Stimulated activated CD4-positive, alpha-beta T cell treated with anti-CD3 and anti-CD28 coated beads, TNF-alpha, amount 100 ng/mL, for 48 hours (primary cell): Measurements from ENCODE around the gene USP17L29.
"Not testable (repeated sequence)": the region's sequence is repeated elsewhere in the genome, so short reads cannot be mapped to it uniquely, and the experiment has no call there.

Source experiments
- DNase-seq, 3 donors: peaks; one replicate each; pipeline ENCODE4 v3.0.0-alpha.2; 2020; ENCODE audit warnings: low read depth in 3 of 3

The USP17L29 gene

GRCh38 chr4:9353338-9353737 is at the start of gene USP17L29:
Gene USP17L29, plus strand, starts transcription at chr4:9353638. Its CDS starts 0 bp downstream, at chr4:9353638.
- DNase-seq, result not testable (repeated sequence)

GRCh38 chr4:9324191-9324590 is 29.2 kb upstream of the USP17L29 start:
- not testable (repeated sequence) for DNase-seq

GRCh38 chr4:9324865-9325264 is 28.6 kb upstream of the USP17L29 start, which contains the start of gene USP17L24:
Gene USP17L24, plus strand, starts transcription at chr4:9325165. Its CDS starts 0 bp downstream, at chr4:9325165.
- DNase-seq, result not testable (repeated sequence)

- not testable (repeated sequence) for DNase-seq
Observed at GRCh38 chr4:9329611-9330010, 23.8 kb upstream of the USP17L29 start, which contains the start of gene USP17L25. Gene USP17L25, plus strand, starts transcription at chr4:9329911. Its CDS starts 0 bp downstream, at chr4:9329911.

- not testable (repeated sequence) for DNase-seq
Observed at GRCh38 chr4:9334358-9334757, 19.1 kb upstream of the USP17L29 start, which contains the start of gene USP17L26. Gene USP17L26, plus strand, starts transcription at chr4:9334658. Its CDS starts 0 bp downstream, at chr4:9334658.

- DNase-seq, result not testable (repeated sequence)
Observed at GRCh38 chr4:9339103-9339502, 14.3 kb upstream of the USP17L29 start, which contains the start of gene USP17L5. Gene USP17L5, plus strand, starts transcription at chr4:9339403. Its CDS starts 0 bp downstream, at chr4:9339403.

- not testable (repeated sequence) for DNase-seq
Observed at GRCh38 chr4:9343848-9344247, 9.6 kb upstream of the USP17L29 start, which contains the start of gene USP17L27. Gene USP17L27, plus strand, starts transcription at chr4:9344148. Its CDS starts 0 bp downstream, at chr4:9344148.

GRCh38 chr4:9348593-9348992 is 4.8 kb upstream of the USP17L29 start, which contains the start of gene USP17L28:
Gene USP17L28, plus strand, starts transcription at chr4:9348893. Its CDS starts 0 bp downstream, at chr4:9348893.
- DNase-seq, result not testable (repeated sequence)

- DNase-seq, result not testable (repeated sequence)
Observed at GRCh38 chr4:9350866-9351265, 2.6 kb upstream of the USP17L29 start.

- not testable (repeated sequence) for DNase-seq
Observed at GRCh38 chr4:9362829-9363228, 9.4 kb downstream of the USP17L29 start, which contains the start of gene USP17L30. Gene USP17L30, plus strand, starts transcription at chr4:9363129. Its CDS starts 0 bp downstream, at chr4:9363129.

- DNase-seq, result not testable (repeated sequence)
Observed at GRCh38 chr4:9379881-9380280, 26.4 kb downstream of the USP17L29 start.

GRCh38 chr4:9381012-9381534 is 27.6 kb downstream of the USP17L29 start:
- DNase-seq, result peak; percentile 5 to 34 (median 24)

- DNase-seq, result no peak
Observed at GRCh38 chr4:9384126-9384525, 30.7 kb downstream of the USP17L29 start.

GRCh38 chr4:9389001-9389400 is 35.6 kb downstream of the USP17L29 start:
- not testable (repeated sequence) for DNase-seq
